GM19455 (cell line): ENCODE data around the gene SIGLEC6.
"Not testable (repeated sequence)": the region's sequence is repeated elsewhere in the genome, so short reads cannot be mapped to it uniquely, and the experiment has no call there.

Experiments
- ATAC-seq: cut with Tn5 transposase; IDR thresholded peaks from one replicate; pipeline ENCODE4 v1.9.1; 2021; ENCODE audit not compliant: unreplicated experiment

The SIGLEC6 gene

DNA sequence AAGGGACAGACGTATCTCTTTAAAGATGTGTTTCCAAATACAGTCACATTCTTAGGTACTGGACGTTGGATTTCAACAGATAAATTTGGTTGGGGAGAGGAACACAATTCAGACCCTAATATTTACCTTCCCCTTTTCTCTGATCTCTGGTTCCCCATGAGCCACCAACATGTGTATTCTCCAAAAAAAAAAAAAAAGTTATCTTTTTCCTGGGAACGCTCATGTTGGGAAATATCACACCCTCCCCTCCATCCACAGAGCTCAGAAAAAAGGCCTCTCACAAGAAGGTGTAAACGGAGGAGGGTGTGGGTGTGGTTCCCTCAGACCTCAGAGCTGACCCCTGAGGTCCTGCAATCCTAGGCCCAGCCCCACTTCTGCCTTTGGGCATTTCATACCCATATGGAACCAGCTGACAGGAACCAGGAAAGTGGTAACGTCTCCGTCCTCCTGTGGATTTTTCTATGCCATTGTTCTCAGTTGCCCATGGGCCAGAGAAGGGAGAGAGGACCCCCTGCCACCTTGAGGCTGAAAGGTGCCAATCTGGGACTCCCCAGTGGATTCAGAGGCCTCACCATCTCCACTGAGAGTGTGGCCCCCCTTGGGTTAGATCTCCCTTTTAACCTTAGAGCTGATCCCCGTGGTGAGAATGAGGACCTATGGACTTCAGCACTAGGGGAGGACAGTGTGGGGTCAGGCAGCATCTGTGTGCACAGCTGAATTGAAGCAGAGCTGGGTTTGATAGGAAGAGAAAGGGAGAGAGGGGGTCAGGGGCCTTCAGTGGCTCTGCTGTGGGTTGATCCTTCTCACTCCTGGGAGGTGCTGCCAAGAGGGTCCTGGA lies 21.4 kb downstream of the SIGLEC6 start:
- ATAC-seq, result no peak

DNA sequence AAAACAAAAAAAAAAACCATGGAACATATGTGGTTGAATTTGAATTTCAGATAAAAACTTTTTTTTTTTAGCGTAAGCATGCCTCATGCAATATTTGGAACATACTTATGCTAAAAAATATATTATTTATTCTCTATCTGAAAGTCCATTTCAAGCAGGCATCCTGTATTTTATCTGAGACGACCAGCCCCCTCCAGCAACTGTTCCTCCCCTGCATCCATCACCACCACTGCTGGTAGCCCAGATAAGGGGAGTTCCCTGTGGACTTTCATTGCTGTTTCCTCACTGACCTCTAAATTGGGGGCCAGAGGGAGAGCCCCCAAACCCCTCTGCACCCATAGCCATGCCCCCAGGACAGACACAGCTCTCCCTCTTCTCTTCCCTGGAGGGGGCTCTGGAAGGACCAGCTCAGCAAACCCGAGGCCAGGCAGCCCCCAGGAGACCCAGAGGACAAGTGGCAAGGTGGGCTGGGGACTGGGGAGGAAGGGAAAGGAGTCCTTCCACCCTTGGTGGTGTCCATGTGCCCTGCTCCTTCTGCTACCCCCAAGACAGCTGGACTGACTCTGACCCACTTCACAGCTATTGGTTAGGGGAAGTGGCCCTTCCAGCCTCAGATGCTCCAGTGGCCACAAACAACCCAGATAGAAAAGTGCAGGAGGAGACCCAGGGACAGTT lies 23.3 kb downstream of the SIGLEC6 start:
- no peak for ATAC-seq

DNA sequence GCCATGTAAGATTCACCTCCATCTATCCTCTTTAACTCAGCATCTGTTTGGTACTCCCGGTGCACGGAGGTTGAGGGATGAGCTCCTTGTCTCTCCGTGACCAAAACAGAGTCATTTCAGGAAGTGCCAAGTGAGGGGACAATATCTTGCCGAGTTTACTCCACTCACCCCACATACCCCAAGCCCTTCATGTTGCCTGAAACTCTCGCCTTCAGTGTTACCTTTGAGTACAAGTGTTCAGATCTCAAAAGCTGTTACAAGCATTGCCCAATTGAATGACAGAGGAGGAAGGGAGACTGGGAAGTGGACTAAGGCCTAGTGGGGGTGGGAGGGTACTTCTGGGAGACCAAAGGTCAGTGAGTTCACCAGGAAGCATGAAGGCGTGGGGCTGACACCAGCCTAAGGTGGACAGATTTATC lies 23.8 kb downstream of the SIGLEC6 start:
- ATAC-seq, result no peak

DNA sequence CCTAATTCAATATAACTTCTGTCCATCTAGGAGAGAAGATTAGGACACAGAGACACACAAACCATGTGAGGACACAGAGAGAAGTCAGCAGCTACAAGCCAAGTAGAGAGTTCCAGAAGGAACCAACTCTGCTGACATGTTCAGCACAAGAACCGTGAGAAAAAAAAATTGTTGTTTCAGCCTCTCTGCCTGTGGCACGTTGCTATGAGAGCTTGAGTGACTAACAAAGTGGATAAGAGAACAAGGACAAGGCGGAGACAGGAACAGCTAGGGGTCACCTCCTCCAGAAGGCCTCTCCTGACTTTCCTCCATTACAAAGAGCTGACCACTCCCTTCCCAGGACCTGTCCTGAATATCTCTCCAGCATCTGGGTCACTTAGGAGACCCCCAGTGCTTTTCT lies 24.3 kb downstream of the SIGLEC6 start:
- ATAC-seq, result no peak

DNA sequence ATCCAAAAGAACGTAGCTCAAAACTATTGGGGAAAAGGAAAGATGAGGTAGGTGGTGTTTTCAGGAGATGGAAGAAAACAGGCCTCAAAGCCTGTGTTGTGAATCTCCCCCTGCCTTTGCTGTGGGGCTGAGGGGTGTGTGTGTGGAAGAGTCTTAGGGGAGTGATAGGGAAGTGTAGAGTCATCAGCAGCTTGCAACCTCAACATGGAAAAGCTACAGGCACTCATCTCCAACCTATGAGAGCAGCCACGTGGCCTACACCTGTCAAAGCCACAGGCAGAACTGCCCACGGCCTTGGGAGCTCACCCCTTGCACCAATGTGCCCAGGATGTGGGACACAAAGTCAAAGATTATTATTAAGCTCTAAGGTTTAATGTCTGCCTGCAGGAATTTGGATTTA lies 25.6 kb downstream of the SIGLEC6 start:
- no peak for ATAC-seq

DNA sequence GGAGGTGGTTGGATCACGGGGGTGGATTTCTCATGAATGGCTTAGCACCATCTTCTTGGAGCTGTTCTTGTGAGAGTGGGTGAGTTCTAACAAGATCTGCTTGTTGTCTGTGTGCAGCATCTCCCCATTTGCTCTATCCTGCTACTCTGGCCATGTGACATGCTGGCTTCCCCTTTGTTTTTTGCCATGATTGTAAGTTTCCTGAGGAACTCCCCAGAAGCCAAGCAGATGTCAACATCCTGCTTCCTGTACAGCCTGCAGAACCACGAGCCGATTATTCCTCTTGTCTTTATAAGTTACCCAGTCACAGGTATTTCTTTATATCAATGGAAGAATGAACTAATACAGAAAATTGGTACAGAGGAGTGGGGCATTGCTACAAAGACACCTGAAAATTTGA lies 27.6 kb downstream of the SIGLEC6 start:
- ATAC-seq, result no peak

DNA sequence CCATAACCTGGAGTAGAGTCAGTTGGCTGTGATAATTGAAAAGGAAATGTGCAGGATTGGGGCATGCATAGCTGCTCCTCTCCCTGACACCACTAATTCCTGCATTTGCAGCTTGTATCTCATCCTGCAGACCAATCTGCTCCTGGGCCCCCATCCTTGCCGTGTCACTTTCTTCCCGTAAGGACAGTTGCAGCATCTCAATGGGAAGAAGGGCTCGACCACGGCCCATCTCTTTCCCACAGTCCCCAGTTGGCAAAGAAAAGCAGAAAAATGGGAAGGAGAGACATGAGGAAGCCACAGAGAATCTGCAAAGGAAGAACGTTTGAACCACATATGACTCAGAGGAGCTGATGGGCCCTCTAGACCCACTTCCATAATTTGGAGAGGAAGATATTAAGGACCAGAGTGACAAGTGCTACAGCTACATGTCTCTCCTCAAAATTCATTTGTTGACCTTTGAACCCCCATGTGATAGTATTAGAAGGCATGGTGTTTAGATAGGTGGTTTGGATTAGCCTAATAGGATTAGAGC lies 28.1 kb downstream of the SIGLEC6 start:
- no peak for ATAC-seq

DNA sequence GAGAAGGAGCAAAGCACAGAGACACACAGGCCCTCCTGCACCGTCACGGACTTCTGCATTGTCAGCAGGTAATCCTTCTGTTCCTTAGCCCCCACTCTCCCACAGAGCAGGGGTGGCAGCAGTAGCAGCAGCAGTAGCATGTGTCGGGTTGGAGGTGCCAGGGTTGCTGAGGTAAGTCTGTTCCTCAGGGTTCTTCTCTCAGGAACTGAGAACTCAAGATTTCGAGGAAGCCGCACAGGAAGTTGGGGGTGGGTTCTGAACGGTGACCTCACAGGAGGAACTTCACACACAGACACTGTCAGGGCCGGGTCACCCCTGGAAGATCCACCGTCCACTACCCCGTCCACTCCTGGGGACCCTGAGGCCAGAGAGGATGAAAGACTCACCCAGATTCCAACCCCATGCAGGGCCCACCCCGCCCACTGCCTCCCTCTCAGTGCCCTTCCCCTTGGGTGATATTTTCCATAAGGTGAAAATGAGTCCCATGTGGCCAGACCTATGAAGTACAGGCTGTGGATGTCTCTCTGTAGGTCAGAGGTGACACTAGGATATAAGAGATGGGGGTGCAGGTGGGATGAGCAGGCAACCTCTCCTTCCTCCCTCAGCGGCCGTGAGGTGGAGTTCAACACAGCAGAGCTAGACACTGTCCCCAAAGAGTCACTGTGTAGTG lies 29.7 kb downstream of the SIGLEC6 start, which contains the start of gene SIGLEC12:
SIGLEC12 (minus strand) TSS at position 207 of the 670 bp plus-strand sequence; CDS start at position 140, 67 bp downstream.
- no peak for ATAC-seq

DNA sequence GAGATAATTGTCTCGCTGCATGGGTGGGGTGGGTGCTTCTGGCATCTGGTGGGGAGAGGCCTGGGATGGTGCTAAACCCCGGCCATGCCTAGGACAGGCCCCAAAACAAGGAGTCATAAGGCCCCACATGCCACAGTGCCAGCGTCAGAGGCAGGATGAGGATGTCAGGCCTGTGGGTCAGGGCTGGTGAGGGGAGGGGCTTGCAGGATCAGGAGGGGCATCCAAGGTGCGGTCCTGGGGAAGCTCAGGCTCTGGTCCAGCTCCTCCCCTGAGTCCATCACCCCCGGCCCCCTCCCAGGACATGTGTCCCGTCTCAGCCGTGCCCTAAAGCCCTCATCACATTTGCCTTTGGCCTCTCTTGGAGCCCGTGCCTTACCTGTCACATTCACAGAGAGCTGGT lies 30.5 kb downstream of the SIGLEC6 start:
- ATAC-seq, result not testable (repeated sequence)

DNA sequence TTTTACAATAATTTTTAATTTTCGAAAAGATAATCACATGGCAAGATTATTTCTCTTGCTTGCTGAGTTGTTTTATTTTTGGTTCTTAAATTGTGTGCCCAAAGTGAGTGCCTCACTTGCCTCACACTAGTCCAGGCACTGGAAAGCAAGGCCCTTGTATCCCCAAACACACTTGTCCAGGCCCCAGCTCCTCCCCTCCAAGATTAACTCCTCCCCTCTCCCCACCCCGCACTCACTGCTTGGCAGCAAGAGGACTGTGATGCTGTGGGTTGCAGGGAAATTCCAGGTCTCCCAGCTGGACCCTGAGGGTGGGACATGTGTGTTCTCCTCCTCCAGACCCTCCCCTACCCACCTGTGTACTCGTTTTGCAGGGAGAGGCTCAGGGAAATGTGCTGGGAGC lies 33.8 kb downstream of the SIGLEC6 start:
- ATAC-seq, result no peak

DNA sequence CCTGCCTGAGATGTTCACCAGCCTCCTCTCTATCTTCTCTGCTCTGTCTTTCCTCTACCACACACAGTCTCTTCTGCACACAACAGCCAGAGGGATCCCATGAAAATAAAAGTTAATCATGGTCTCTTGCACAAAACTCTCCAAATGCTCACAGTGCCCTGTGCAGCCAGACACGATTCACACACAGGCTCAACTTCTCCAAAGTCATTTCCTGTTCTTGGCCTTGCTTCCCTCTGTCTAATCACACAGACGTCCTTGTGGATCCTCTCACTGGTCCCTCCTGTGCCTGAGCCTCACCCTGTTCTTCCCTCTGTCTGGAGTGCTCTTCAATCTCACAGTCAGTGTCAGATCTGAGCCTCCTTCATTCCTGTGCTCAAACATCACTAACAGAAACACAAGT lies 37.7 kb downstream of the SIGLEC6 start:
- no peak for ATAC-seq

DNA sequence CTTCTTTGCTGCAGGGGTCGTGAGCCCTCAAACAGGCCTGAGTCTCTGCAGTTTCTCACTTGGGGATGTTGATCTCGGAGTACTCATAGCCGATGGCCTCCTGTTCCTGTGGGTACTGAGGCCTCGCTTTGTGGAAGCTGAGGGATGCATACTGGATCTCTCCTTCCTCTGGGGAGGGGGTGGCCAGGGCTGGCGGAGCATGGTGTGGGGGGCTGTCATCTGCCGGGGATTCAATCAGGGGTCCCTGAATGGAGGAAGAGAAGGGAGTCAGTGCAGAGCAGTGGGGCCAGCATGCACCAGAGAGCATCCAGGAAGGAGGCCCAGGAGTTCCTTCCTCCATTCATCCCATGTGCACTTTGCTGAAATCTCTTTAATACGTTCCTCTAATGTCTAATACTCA lies 39.9 kb downstream of the SIGLEC6 start:
- no peak for ATAC-seq

DNA sequence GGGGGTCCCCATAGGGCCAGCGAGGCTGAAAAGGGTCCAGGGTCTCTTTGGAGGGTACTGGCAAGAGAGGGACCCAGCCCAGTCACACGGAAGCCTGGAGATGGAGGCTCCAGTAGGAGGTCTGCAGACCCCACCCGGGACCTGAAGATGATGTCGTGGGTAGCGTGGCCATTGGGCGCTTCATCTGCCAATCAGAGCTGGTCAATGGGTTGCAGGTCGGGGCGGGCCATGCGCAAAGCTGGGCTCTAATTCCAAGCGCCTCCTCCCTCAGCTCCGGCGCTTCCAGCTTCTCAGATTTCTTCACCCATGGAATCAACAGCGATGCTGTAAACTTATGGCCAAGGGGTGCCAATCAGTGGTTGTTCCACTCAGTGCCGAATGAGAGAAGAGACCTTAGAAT lies 40.8 kb downstream of the SIGLEC6 start:
- ATAC-seq, result no peak

DNA sequence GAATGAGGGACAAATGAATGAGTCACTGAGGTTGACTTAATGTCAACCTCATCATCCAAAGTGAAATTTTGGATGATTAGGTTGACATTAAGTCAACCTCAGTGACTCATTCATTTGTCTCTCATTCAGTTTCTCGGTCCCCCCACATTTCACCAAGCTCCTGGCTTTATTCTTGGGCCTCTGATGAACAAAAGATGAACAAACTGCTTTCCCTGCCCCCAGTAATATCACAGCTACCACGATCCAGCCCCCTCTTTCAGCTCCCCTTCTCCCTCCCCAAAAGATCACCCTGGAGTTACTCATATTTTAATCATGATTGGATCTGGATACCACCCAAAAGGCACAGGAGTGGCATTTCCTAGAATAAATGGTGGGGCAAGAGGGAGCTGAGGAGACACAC lies 42.4 kb downstream of the SIGLEC6 start:
- no peak for ATAC-seq

DNA sequence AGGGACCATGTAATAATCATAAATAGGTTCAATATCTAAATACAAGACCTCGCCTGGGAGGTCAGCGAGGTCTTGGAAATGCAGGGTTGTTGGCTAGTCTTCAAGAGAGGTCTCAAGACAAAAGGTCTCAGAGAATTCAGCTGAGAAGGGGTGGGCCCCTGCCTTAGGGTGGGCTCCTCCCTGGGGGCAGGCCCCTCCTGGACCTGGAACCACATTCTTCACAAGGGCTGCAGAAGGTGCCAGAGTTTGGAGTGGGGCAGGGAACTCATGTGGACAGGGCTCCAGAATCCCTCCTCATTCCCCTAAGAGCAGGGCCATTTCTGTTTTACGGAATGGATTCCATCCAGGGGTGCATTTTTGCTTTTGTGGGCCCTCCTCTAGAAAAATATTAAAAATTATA lies 43.0 kb downstream of the SIGLEC6 start:
- ATAC-seq, result no peak

DNA sequence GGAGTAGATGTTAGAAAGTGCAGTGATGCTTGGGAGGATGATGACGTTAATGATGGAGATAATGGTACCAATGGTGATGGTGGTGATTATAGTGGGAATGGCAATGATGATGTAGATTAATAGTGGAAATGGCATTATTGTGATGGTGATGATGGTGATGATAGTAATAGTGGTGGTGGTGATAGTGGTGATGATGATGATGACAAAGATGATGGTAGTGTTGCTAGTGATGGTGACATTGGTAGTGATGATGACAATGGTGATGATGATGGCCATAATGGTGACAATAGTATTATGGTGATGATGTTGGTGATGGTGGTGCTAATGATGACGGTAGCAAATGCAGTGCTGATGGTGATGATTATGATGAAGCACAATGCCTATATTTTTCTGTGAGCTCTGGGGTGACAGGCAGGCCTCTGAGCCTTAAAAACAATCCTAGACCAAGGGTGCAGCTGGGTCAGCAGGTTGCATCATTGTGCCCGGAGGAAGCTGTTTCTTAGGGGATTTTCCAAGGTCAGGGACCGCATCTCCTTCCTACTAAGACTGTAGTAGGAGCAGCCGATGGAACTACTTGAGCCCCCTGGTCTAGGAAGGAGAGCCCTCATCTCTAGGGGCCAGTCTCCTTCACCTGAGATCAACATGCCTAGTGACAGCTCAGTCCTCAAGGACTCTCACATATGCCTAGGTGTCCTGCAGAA lies 45.4 kb downstream of the SIGLEC6 start:
- ATAC-seq, result no peak

DNA sequence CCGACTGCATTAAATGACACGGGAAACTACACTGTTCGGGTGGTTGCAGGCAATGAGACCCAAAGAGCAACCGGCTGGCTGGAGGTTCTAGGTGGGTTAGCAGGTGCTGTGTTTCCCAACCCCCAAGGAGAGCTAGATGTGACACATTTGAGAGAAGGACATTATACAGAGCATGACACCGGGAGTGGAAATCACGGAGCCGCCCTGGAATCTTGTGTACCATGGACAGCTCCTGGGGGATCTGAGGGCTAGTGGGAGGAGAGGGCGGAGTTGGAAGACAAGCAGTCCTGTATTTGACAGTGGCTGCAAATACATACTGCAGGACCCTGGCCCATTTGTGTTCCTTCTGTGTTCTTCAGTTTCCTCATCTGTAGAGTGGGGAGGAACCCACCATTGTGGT lies 50.9 kb downstream of the SIGLEC6 start:
- no peak for ATAC-seq

DNA sequence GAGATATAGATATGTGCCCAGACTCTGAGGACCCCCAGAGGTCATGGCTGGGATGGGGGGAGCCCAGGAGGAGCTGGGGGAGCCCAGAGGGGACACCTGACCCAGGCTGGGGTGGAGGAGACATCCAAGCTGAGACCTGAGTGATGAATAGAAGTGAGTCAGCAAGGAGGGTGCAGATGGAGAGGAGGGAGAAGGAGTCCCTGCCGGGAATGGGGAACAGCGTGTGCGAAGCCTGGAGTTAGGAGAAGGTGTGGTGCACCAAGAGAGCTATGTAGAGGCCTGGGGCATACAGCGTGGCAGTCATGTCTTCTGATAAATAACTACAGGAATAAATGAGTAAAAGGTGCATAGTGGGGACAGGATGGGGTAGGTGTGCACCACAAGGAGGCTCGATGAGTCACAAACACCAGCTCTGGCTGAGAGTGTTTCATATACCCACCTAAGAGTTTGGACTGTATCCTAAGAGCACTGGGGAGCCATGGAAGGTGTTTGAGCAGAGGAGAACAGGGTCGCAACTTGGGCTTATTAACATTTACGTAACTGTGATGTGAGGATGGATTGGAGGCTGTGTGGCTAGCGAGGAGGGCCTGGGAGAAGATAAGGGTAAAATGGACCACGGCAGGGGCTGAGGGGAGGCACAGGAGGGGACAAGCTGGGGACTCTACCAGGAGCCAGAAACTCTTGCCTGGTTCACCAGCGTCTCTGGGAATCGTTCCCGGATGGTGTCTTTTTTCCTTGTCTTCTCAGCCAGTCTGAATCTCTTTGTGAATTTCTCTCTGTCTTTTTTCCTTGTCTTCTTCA lies 51.7 kb downstream of the SIGLEC6 start:
- ATAC-seq, result no peak

DNA sequence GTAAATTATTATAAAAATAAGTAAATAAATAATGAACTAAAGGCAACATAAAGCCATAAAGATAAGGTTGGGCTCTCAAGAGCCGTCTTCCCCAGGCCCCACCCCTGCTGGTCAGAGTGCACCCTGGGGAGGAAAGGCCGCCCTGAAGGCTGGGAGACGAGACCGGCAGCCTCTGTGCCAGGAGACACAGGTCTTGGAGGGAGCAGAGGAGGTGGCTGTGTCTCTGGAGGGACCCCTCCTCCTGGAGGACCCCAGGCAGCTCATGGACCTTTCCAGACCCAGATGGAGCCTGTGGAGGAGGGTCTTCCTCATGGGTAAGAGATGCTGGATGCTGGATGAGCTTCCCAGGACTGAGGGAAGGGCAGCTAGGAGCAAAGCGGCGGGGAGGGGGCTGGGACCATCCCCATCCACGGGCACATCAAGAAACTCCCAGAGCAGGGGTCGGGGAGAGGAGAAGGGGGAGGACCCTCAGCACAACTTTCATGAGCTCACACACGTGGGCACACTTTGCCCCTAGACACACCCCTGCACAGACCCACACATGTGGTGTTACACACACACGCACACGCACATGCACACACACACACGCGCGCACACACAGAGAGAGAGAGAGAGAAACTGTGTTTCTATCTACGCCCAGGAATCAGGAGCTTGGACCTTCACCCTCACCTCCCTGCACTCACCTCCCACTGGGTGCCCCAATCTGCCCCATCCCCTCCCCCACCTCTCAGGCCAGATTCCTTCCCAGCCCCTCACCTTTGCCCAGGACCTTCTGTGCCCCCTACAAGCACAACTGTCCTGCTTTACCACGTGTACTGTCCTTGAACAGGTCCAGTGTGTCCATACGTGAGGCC lies 52.9 kb downstream of the SIGLEC6 start, which contains the start of gene CEACAM18:
CEACAM18 (plus strand) TSS at position 159 of the 854 bp plus-strand sequence.
- ATAC-seq, result no peak
